Measurements from ENCODE around the gene ARHGEF28.

Gene ARHGEF28

GRCh38 chr5:73740274-73740790 lies 114.3 kb downstream of the ARHGEF28 start:
- no peak for DNase-seq (ENCODE audit: low read depth in 2 of 2)

- no peak for DNase-seq (ENCODE audit: low read depth in 2 of 2)
These were observed 117.2 kb downstream of the ARHGEF28 start for GRCh38 chr5:73743161-73743560.

GRCh38 chr5:73745836-73746235 lies 119.8 kb downstream of the ARHGEF28 start:
- DNase-seq (ENCODE audit: low read depth in 2 of 2) = no peak

GRCh38 chr5:73746608-73747007 lies 120.6 kb downstream of the ARHGEF28 start:
- DNase-seq (ENCODE audit: low read depth in 2 of 2) = no peak

- no peak for DNase-seq (ENCODE audit: low read depth in 2 of 2)
These were observed 121.8 kb downstream of the ARHGEF28 start for GRCh38 chr5:73747696-73748380.

GRCh38 chr5:73748510-73749400 lies 122.8 kb downstream of the ARHGEF28 start:
- no peak for DNase-seq (ENCODE audit: low read depth in 2 of 2)

- DNase-seq (ENCODE audit: low read depth in 2 of 2) = no peak
These were observed 123.7 kb downstream of the ARHGEF28 start for GRCh38 chr5:73749485-73750270.

- no peak for DNase-seq (ENCODE audit: low read depth in 2 of 2)
These were observed 125.4 kb downstream of the ARHGEF28 start for GRCh38 chr5:73751254-73751914.

- no peak for DNase-seq (ENCODE audit: low read depth in 2 of 2)
These were observed 128.3 kb downstream of the ARHGEF28 start for GRCh38 chr5:73754254-73754653.

- DNase-seq (ENCODE audit: low read depth in 2 of 2) = no peak
These were observed 131.4 kb downstream of the ARHGEF28 start for GRCh38 chr5:73757416-73757815.

GRCh38 chr5:73759771-73760170 lies 133.8 kb downstream of the ARHGEF28 start:
- DNase-seq (ENCODE audit: low read depth in 2 of 2) = no peak

- no peak for DNase-seq (ENCODE audit: low read depth in 2 of 2)
These were observed 137.5 kb downstream of the ARHGEF28 start for GRCh38 chr5:73763300-73764032.

- DNase-seq (ENCODE audit: low read depth in 2 of 2) = no peak
These were observed 138.6 kb downstream of the ARHGEF28 start for GRCh38 chr5:73764586-73764985.

- DNase-seq (ENCODE audit: low read depth in 2 of 2) = no peak
These were observed 139.0 kb downstream of the ARHGEF28 start for GRCh38 chr5:73764996-73765395.

GRCh38 chr5:73766902-73767301 lies 140.9 kb downstream of the ARHGEF28 start:
- no peak for DNase-seq (ENCODE audit: low read depth in 2 of 2)

GRCh38 chr5:73770172-73771025 lies 144.4 kb downstream of the ARHGEF28 start:
- no peak for DNase-seq (ENCODE audit: low read depth in 2 of 2)

GRCh38 chr5:73774924-73775323 lies 148.9 kb downstream of the ARHGEF28 start:
- DNase-seq (ENCODE audit: low read depth in 2 of 2) = no peak

- no peak for DNase-seq (ENCODE audit: low read depth in 2 of 2)
These were observed 150.4 kb downstream of the ARHGEF28 start for GRCh38 chr5:73776405-73776804.

- DNase-seq (ENCODE audit: low read depth in 2 of 2) = no peak
These were observed 151.2 kb downstream of the ARHGEF28 start for GRCh38 chr5:73777192-73777591.

Measured in stimulated activated CD8-positive, alpha-beta memory T cell treated with anti-CD3 and anti-CD28 coated beads, Interleukin-15, amount 100 ng/mL, for 48 hours (primary cell).